Thyroid gland (tissue), 4 donors: ENCODE results near the gene NMUR2. TPM values are rescaled to one million over a fixed set of nuclear protein-coding genes. Genes with fewer than 3 reads are reported as not detected.

Source experiments
- DNase-seq, 2 donors: peaks; one replicate each; pipeline ENCODE4 v3.0.0-alpha.2; 2019
- H3K27ac ChIP-seq, 3 donors: fragments of 200-600 bp; sonication (generic); 1 replicate in 2 of 3; 2 replicates in 1 of 3; pipeline ENCODE4 v1.5.1; 2016 to 2019; ENCODE audit warnings: mild to moderate bottlenecking in 1 of 3, moderate library complexity in 1 of 3
- H3K27me3 ChIP-seq: fragments of 200-600 bp; sonication (generic); one replicate; pipeline ENCODE4 v1.5.1; 2019
- H3K36me3 ChIP-seq, 2 donors: fragments of 200-600 bp; sonication (generic); one replicate each; pipeline ENCODE4 v1.5.1; 2016 to 2019
- H3K4me1 ChIP-seq, 2 donors: fragments of 200-600 bp; sonication (generic); one replicate each; pipeline ENCODE4 v1.5.1; 2017 to 2019
- H3K4me3 ChIP-seq, 3 donors: fragments of 200-600 bp; sonication (generic); replicated peaks in 1 of 3; 1 replicate in 2 of 3; 2 replicates in 1 of 3; pipeline ENCODE4 v1.5.1; 2016; ENCODE audit warnings: mild to moderate bottlenecking in 1 of 3
- H3K9me3 ChIP-seq: fragments of 200-600 bp; sonication (generic); one replicate; pipeline ENCODE4 v1.5.1; 2017
- POLR2A ChIP-seq, 2 donors: fragments of 450-650 bp; IDR thresholded peaks; one replicate each; pipeline ENCODE4 v1.6.1; 2017; ENCODE audit warnings: antibody characterized with exemption in 2 of 2, mild to moderate bottlenecking in 2 of 2, moderate library complexity in 1 of 2
- WGBS, 2 donors: methylation state at CpG; one replicate each; pipeline ENCODE4 v1.1.5; 2017; 5-methylcytosine and 5-hydroxymethylcytosine counted together
- intact Hi-C: fragments of 100-400 bp; cut with DNase I; formaldehyde crosslinking; loops from one replicate; pipeline ENCODE4 v1.15.1; 2023
- total RNA-seq, 4 donors: library from RNA; depleted of rRNA; stranded (reverse); fragments of >200 nt; gene quantifications; one replicate each; pipeline ENCODE4 v1.2.3, GENCODE V29; 2016
- TF ChIP-seq, protein P1 (sequence below), 6 experiments: fragments of 200-600 bp in 3 of 6; fragments of 450-650 bp in 3 of 6; sonication (generic) in 3 of 6; IDR thresholded peaks; one replicate each; pipeline ENCODE4 v1.5.1; 2016 to 2019; ENCODE audit warnings: antibody characterized with exemption in 6 of 6, mild to moderate bottlenecking in 2 of 6, inconsistent platforms in 1 of 6, moderate library complexity in 1 of 6

The NMUR2 gene
- total RNA-seq, 4 donors from 2014 or later, result 0.42 to 1.9 (median 0.59) TPM; not detected in 1

DNA sequence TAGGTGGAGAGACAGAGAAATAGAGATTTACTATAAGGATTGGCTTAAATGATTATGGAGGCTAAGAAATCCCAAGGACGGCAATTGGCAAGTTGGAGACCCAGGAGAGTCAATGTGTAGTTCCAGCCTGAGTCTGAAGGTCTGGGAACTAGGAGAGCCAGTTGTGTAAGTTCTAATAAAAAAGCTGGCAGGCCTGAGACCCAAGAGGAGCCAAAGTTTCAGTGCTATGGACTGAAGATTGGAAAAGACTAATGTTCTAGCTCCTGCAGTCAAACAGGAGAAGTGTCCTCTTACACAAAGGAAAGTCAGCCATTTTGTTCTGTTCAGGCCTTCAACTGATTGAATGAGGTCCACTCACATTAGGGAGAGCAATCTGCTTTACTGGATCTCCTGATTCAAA is 50.0 kb downstream of the NMUR2 start:
- H3K36me3 ChIP-seq, result no peaks in the 10 kb centered on the region
- intact Hi-C loops, result no loop called here
- TF ChIP-seq, protein P1, sequence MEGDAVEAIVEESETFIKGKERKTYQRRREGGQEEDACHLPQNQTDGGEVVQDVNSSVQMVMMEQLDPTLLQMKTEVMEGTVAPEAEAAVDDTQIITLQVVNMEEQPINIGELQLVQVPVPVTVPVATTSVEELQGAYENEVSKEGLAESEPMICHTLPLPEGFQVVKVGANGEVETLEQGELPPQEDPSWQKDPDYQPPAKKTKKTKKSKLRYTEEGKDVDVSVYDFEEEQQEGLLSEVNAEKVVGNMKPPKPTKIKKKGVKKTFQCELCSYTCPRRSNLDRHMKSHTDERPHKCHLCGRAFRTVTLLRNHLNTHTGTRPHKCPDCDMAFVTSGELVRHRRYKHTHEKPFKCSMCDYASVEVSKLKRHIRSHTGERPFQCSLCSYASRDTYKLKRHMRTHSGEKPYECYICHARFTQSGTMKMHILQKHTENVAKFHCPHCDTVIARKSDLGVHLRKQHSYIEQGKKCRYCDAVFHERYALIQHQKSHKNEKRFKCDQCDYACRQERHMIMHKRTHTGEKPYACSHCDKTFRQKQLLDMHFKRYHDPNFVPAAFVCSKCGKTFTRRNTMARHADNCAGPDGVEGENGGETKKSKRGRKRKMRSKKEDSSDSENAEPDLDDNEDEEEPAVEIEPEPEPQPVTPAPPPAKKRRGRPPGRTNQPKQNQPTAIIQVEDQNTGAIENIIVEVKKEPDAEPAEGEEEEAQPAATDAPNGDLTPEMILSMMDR (IDR thresholded peaks at IDR 0.05), result no peak
- TF ChIP-seq POLR2A (IDR thresholded peaks at IDR 0.05), result no peak
- 39 to 80% methylated on average over 1 of the region's 1 CpG for WGBS, 2 donors
- no peaks in the 10 kb centered on the region for H3K27me3 ChIP-seq
- H3K27ac ChIP-seq, result peak overlapping the region in 2 of 3 donors; percentile 7 to 64
- peaks cover 13 to 48% of the 10 kb centered on the region in 2 donors for H3K4me1 ChIP-seq
- no peak overlapping the region for H3K4me3 ChIP-seq
- DNase-seq, result no peak
- no peaks in the 10 kb centered on the region for H3K9me3 ChIP-seq

DNA sequence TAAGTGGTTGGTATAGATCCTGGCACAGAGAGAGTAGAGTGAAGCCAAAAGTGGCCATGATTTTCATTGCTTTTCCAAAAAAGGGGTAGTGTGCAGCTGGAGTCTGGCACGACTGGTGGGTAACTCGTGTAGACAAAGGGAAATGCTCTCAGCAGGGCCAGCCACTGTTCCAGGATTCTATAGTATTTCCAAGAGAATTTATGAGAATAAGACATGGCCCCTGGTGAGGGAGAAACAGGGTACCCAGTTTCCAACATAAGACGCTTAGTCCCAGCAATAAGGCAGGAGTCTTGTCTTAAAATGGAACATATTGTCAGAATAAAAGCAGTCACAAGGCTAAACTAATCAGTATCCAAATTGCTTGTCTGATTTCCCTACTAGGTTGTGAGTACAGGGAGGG is 52.1 kb downstream of the NMUR2 start:
- no peaks in the 10 kb centered on the region for H3K27me3 ChIP-seq
- peak overlapping the region in 2 of 3 donors; percentile 22 to 59 for H3K27ac ChIP-seq
- no peak for DNase-seq
- peaks cover 22 to 58% of the 10 kb centered on the region in 2 donors for H3K4me1 ChIP-seq
- H3K4me3 ChIP-seq, result no peak overlapping the region
- TF ChIP-seq, protein P1 (IDR thresholded peaks at IDR 0.05), result no peak
- TF ChIP-seq POLR2A (IDR thresholded peaks at IDR 0.05), result no peak
- H3K36me3 ChIP-seq, result no peaks in the 10 kb centered on the region
- 89 to 93% methylated on average over 3 of the region's 3 CpGs for WGBS, 2 donors
- intact Hi-C loops, result no loop called here
- no peaks in the 10 kb centered on the region for H3K9me3 ChIP-seq

DNA sequence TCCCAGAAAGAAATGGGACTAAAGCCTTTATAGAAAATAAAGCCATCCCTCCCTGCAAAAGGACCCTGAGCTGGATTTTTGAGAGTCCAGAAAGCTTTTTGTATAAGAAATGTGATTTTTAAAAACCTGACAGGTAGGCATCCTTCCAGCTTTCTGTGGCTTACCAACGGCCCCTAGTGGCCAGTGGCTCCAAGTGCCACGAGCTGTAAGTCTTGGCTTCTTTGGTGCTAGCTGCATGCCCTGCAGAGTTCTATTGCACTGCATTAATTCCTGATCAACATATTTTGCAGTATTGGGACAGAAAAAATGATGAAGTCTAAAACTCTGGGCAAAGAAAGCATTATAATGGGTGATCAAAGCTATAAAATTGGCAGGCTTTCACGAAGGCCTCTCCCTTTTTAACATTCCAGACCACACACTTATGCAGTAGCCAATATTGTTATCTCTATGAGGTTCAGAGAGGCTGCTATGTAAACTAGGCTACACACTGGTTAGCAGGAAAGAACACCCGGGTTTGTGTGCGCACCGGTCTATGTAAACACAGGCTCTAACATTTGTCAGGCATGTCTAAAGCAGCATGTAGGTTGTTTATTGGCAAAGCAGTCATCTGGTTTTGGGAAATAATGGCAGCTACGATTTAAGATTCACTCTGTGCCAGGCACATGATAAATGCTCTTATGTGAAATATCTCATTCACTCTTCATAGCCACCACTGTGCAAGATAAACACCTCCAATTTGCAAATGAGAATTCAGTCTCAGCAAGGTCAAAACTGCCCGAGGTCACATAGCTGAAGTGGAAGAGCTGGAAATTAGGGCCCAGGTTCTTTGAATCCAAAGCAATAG is 55.2 kb downstream of the NMUR2 start:
- no peaks in the 10 kb centered on the region for H3K27me3 ChIP-seq
- no peaks in the 10 kb centered on the region for H3K9me3 ChIP-seq
- H3K36me3 ChIP-seq, result no peaks in the 10 kb centered on the region
- 14 to 18% methylated on average over 8 of the region's 8 CpGs for WGBS, 2 donors
- peaks cover 22 to 52% of the 10 kb centered on the region in 2 donors for H3K4me1 ChIP-seq
- DNase-seq, result peak; percentile 83 to 85
- intact Hi-C loops, result no loop called here
- H3K27ac ChIP-seq, result peak overlapping the region; percentile 81 to 90 (median 82)
- no peak overlapping the region for H3K4me3 ChIP-seq
- no peak for TF ChIP-seq POLR2A (IDR thresholded peaks at IDR 0.05)
- TF ChIP-seq, protein P1 (IDR thresholded peaks at IDR 0.05), result peak; percentile 66 to 95 (median 88)
